ENCODE data around the gene PRKAR2B.
"Not testable (repeated sequence)": the region's sequence is repeated elsewhere in the genome, so short reads cannot be mapped to it uniquely, and the experiment has no call there.

Gene PRKAR2B

GRCh38 chr7:107128217-107128616 lies 83.7 kb downstream of the PRKAR2B start:
- DNase-seq = no peak

GRCh38 chr7:107128748-107129147 lies 84.2 kb downstream of the PRKAR2B start:
- no peak for DNase-seq

GRCh38 chr7:107130487-107131220 lies 86.1 kb downstream of the PRKAR2B start:
- DNase-seq = no peak

- no peak for DNase-seq
These were observed 88.9 kb downstream of the PRKAR2B start for GRCh38 chr7:107133396-107133795.

GRCh38 chr7:107138696-107139420 lies 94.4 kb downstream of the PRKAR2B start:
- DNase-seq = no peak

GRCh38 chr7:107143875-107144274 lies 99.4 kb downstream of the PRKAR2B start:
- DNase-seq = not testable (repeated sequence)

GRCh38 chr7:107145067-107145838 lies 100.7 kb downstream of the PRKAR2B start:
- no peak for DNase-seq

- DNase-seq = peak; percentile 71
These were observed 103.2 kb downstream of the PRKAR2B start for GRCh38 chr7:107147464-107148393.

GRCh38 chr7:107148721-107149120 lies 104.2 kb downstream of the PRKAR2B start:
- no peak for DNase-seq

GRCh38 chr7:107149863-107150262 lies 105.4 kb downstream of the PRKAR2B start:
- DNase-seq = no peak

GRCh38 chr7:107150375-107151073 lies 106.0 kb downstream of the PRKAR2B start:
- peak; percentile 90 for DNase-seq

- DNase-seq = no peak
These were observed 107.0 kb downstream of the PRKAR2B start for GRCh38 chr7:107151538-107151937.

GRCh38 chr7:107152011-107152410 lies 107.5 kb downstream of the PRKAR2B start:
- DNase-seq = no peak

- no peak for DNase-seq
These were observed 110.3 kb downstream of the PRKAR2B start for GRCh38 chr7:107154826-107155225.

- DNase-seq = not testable (repeated sequence)
These were observed 111.2 kb downstream of the PRKAR2B start for GRCh38 chr7:107155726-107156125.

GRCh38 chr7:107157091-107157490 lies 112.6 kb downstream of the PRKAR2B start:
- no peak for DNase-seq

- DNase-seq = no peak
These were observed 113.5 kb downstream of the PRKAR2B start for GRCh38 chr7:107158028-107158427.

- no peak for DNase-seq
These were observed 115.9 kb downstream of the PRKAR2B start for GRCh38 chr7:107160389-107160788.

- DNase-seq = no peak
These were observed 116.9 kb downstream of the PRKAR2B start for GRCh38 chr7:107161415-107161814.

GRCh38 chr7:107162475-107162874 lies 118.0 kb downstream of the PRKAR2B start:
- DNase-seq = no peak

- DNase-seq = no peak
These were observed 119.6 kb downstream of the PRKAR2B start for GRCh38 chr7:107164092-107164491.

GRCh38 chr7:107165341-107165740 lies 120.8 kb downstream of the PRKAR2B start:
- DNase-seq = no peak
